KMS-11 (cell line): ENCODE data around the gene TSPO2.

Experiments used
- H2AFZ ChIP-seq: fragments of 200-600 bp; sonication (generic); 2 replicates; pipeline ENCODE4 v1.6.1; 2016; ENCODE audit warnings: antibody characterized with exemption, mixed run types, low read depth
- H3K27ac ChIP-seq: fragments of 200-600 bp; sonication (generic); 2 replicates; pipeline ENCODE4 v1.6.1; 2016; ENCODE audit warnings: mild to moderate bottlenecking, mixed run types
- H3K27me3 ChIP-seq: fragments of 200-600 bp; sonication (generic); 2 replicates; pipeline ENCODE4 v1.6.1; 2017; ENCODE audit warnings: mild to moderate bottlenecking, low read depth, mixed run types, moderate library complexity; ENCODE audit not compliant: insufficient read depth
- H3K36me3 ChIP-seq: fragments of 200-600 bp; sonication (generic); 2 replicates; pipeline ENCODE4 v1.6.1; 2017; ENCODE audit warnings: mild to moderate bottlenecking, mixed run types; ENCODE audit not compliant: insufficient read depth
- H3K4me1 ChIP-seq: fragments of 200-600 bp; sonication (generic); 2 replicates; pipeline ENCODE4 v1.6.1; 2016; ENCODE audit warnings: mild to moderate bottlenecking, low read depth, mixed run types; ENCODE audit not compliant: poor library complexity, severe bottlenecking
- H3K4me2 ChIP-seq: fragments of 200-600 bp; sonication (generic); 2 replicates; pipeline ENCODE4 v1.7.0; 2016; ENCODE audit warnings: mild to moderate bottlenecking, mixed run types
- H3K4me3 ChIP-seq: fragments of 200-600 bp; sonication (generic); IDR thresholded peaks from 2 replicates; pipeline ENCODE4 v1.6.1; 2017; ENCODE audit warnings: low read depth, low read length, mixed read lengths; ENCODE audit not compliant: insufficient read depth
- H3K79me2 ChIP-seq: fragments of 200-600 bp; sonication (generic); 2 replicates; pipeline ENCODE4 v1.6.1; 2016; ENCODE audit warnings: low read depth, mixed run types; ENCODE audit not compliant: insufficient read depth
- H3K9ac ChIP-seq: fragments of 200-600 bp; sonication (generic); 2 replicates; pipeline ENCODE4 v1.6.1; 2016; ENCODE audit warnings: mild to moderate bottlenecking, mixed run types
- H4K20me1 ChIP-seq: fragments of 200-600 bp; sonication (generic); 2 replicates; pipeline ENCODE4 v1.6.1; 2016; ENCODE audit warnings: mild to moderate bottlenecking, mixed run types; ENCODE audit not compliant: insufficient read depth
- CTCF ChIP-seq: fragments of 200-600 bp; sonication (generic); conservative IDR thresholded peaks from 2 replicates; pipeline ENCODE4 v1.6.1; 2017; ENCODE audit warnings: low read depth, mild to moderate bottlenecking, antibody characterized with exemption, low read length, moderate library complexity, mixed read lengths

Gene TSPO2

GRCh38 chr6:41079080-41079479, 36.8 kb downstream of the TSPO2 start:
- H3K4me1 ChIP-seq, result peaks cover 25% of the 10 kb centered on the region
- H4K20me1 ChIP-seq, result peaks cover 8% of the 10 kb centered on the region; the same call in 1 of the 2 replicates
- H3K79me2 ChIP-seq, result peaks cover 53% of the 10 kb centered on the region

GRCh38 chr6:41080621-41081020, 38.4 kb downstream of the TSPO2 start:
- TF ChIP-seq CTCF, result no peak
- Histone ChIP-seq H3K79me2 (peaks cover 41% of the 10 kb centered on the region), H3K9ac (no peak overlapping the region), H3K4me1 (peaks cover 11% of the 10 kb centered on the region), H3K4me2 (no peak overlapping the region), H3K4me3 (no peak overlapping the region), H3K27ac (no peak overlapping the region), H2AFZ (no peak overlapping the region), H3K36me3 (peaks cover 13% of the 10 kb centered on the region), H4K20me1 (peaks cover 4% of the 10 kb centered on the region; the same call in 1 of the 2 replicates), H3K27me3 (no peaks in the 10 kb centered on the region)

More at GRCh38 chr6:41079080-41079479, 36.8 kb downstream of the TSPO2 start:
- Histone ChIP-seq H3K27me3 (no peaks in the 10 kb centered on the region), H3K4me2 (no peak overlapping the region), H3K4me3 (no peak overlapping the region), H3K27ac (no peak overlapping the region), H3K36me3 (peaks cover 13% of the 10 kb centered on the region; the same call in 1 of the 2 replicates), H3K9ac (no peak overlapping the region), H2AFZ (no peak overlapping the region)
- TF ChIP-seq CTCF, result no peak

GRCh38 chr6:41083072-41083471, 40.8 kb downstream of the TSPO2 start:
- peaks cover 13% of the 10 kb centered on the region for H3K36me3 ChIP-seq
- no peaks in the 10 kb centered on the region for H4K20me1 ChIP-seq
- H3K4me1 ChIP-seq, result no peaks in the 10 kb centered on the region
- H3K4me3 ChIP-seq, result no peak overlapping the region
- peaks cover 17% of the 10 kb centered on the region for H3K79me2 ChIP-seq
- no peak overlapping the region for H3K9ac ChIP-seq
- H3K4me2 ChIP-seq, result no peak overlapping the region
- no peak for TF ChIP-seq CTCF
- H3K27ac ChIP-seq, result no peak overlapping the region
- no peak overlapping the region for H2AFZ ChIP-seq
- no peaks in the 10 kb centered on the region for H3K27me3 ChIP-seq

GRCh38 chr6:41085182-41085581, 42.9 kb downstream of the TSPO2 start:
- no peak overlapping the region for H2AFZ ChIP-seq
- TF ChIP-seq CTCF, result no peak
- H3K4me3 ChIP-seq, result no peak overlapping the region
- no peaks in the 10 kb centered on the region for H4K20me1 ChIP-seq
- peaks cover 4% of the 10 kb centered on the region; the same call in 1 of the 2 replicates for H3K79me2 ChIP-seq
- H3K27me3 ChIP-seq, result no peaks in the 10 kb centered on the region
- no peak overlapping the region for H3K9ac ChIP-seq
- no peaks in the 10 kb centered on the region for H3K4me1 ChIP-seq
- H3K36me3 ChIP-seq, result peaks cover 7% of the 10 kb centered on the region
- no peak overlapping the region for H3K27ac ChIP-seq
- no peak overlapping the region for H3K4me2 ChIP-seq
